ENCODE measurements around the gene EFCAB11. TPM values are rescaled to one million over a fixed set of nuclear protein-coding genes. Genes with fewer than 3 reads are reported as not detected.

The EFCAB11 gene
- total and polyA plus RNA-seq, 2 of the 4 experiments (the other 2 are of a cell fraction), result 2.2 to 5.3 TPM

GRCh38 chr14:89792489-89793366, 161.8 kb downstream of the EFCAB11 start:
- Histone ChIP-seq H3K27ac (ENCODE audit: insufficient read depth, low read length) (peak overlapping the region; percentile 83), H4K8ac (ENCODE audit: low read depth in 2 of 2, low read length in 2 of 2) (peak overlapping the region; percentile 81 to 89; a peak in 3 of 4 replicates), H3K4ac (ENCODE audit: low read depth, low read length) (peak overlapping the region; percentile 88), H3K27me3 (ENCODE audit: control insufficient read depth, insufficient read depth, low read length) (no peaks in the 10 kb centered on the region), H2BK120ac (ENCODE audit: low read depth, low read length) (peak overlapping the region; percentile 92), H2AK9ac (replicated peaks; ENCODE audit: low read depth, low read length, poor library complexity) (no peak overlapping the region), H3K4me2 (ENCODE audit: low read depth, low read length) (peak overlapping the region; percentile 18), H2AFZ (replicated peaks; ENCODE audit: low read length, poor library complexity) (peak overlapping the region; percentile 83), H3K9me1 (ENCODE audit: insufficient read depth, low read length) (no peaks in the 10 kb centered on the region), H3K36me3 (ENCODE audit: control insufficient read depth, insufficient read depth, low read length) (no peaks in the 10 kb centered on the region), H3K56ac (ENCODE audit: extremely low read depth, insufficient read depth, low read length) (peak overlapping the region; percentile 18; the same call in 1 of the 2 replicates), H4K20me1 (ENCODE audit: insufficient read depth, low read length) (no peaks in the 10 kb centered on the region), H3K4me1 (ENCODE audit: control insufficient read depth, insufficient read depth, low read length) (peaks cover 10% of the 10 kb centered on the region), H3K4me3 (ENCODE audit: insufficient read depth, low read depth, low read length) (no peak overlapping the region), H3K9ac (ENCODE audit: low read depth, low read length) (peak overlapping the region; percentile 22; the same call in 1 of the 2 replicates), H4K5ac (ENCODE audit: low read depth, low read length) (peak overlapping the region; percentile 84), H3K18ac (ENCODE audit: low read depth, low read length) (peak overlapping the region; percentile 82), H2AK5ac (ENCODE audit: low read depth, low read length) (peak overlapping the region; percentile 65), H2BK20ac (ENCODE audit: low read depth, low read length) (peak overlapping the region; percentile 90), H3K79me1 (ENCODE audit: low read depth in 1 of 2, low read length in 2 of 2) (no peaks in the 10 kb centered on the region), H2BK15ac (ENCODE audit: low read depth, low read length) (peak overlapping the region; percentile 97; the same call in 2 of the 3 replicates), H4K91ac (ENCODE audit: insufficient read depth, low read depth, low read length) (peak overlapping the region; percentile 86), H3K9me3 (ENCODE audit: control insufficient read depth, insufficient read depth, low read length) (no peaks in the 10 kb centered on the region), H2BK5ac (ENCODE audit: low read depth, low read length, poor library complexity, severe bottlenecking) (peak overlapping the region; percentile 88), H3K14ac (replicated peaks; ENCODE audit: low read depth, low read length) (peak overlapping the region; percentile 84), H3K23ac (ENCODE audit: low read depth, low read length) (peak overlapping the region; percentile 69)
- 27% methylated on average over 4 of the region's 12 CpGs; no CpG with 5 or more reads in 1 of the 2 experiments for WGBS, 2 experiments (ENCODE audit: extremely low coverage in 2 of 2, insufficient read length in 1 of 2)
- POLR2A ChIA-PET (ENCODE audit: unreplicated experiment), result no interaction called here
- dilution Hi-C loops (cut with HindIII; ENCODE audit: low sequenced_read_pairs, unreplicated experiment), result no loop called here
- TF ChIP-seq CEBPB (IDR thresholded peaks at IDR 0.05; ENCODE audit: low read depth, low read length) (peak; percentile 71), CTCF (conservative IDR thresholded peaks at IDR 0.05; ENCODE audit: low read depth, low read length) (no peak), FOS (IDR thresholded peaks at IDR 0.05; ENCODE audit: low read depth, low read length) (no peak), MAFK (IDR thresholded peaks at IDR 0.05; ENCODE audit: low read depth, low read length) (no peak)
- intact Hi-C loops (cut with micrococcal nuclease), result no loop called here
- DNase-seq, result peak; percentile 81
- no TSS peak for BruUV-seq (replicated peaks)
- in situ Hi-C loops (cut with MboI; ENCODE audit: low sequenced_read_pairs), result no loop called here
- ATAC-seq (ENCODE audit: low read depth), result peak; percentile 80
- CTCF ChIA-PET, result interaction anchor here (0.6 to 1.4 kb wide), 3 partner anchors 21 to 456 kb away, joined by 3 to 5 read pairs (median 4); no protein-coding TSS in a partner anchor
